Keratinocyte (primary cell): Measurements from ENCODE around the gene OR10G3. TPM values are rescaled to one million over a fixed set of nuclear protein-coding genes. Genes with fewer than 3 reads are reported as not detected.
A peak's percentile ranks its signal among the peaks of the same experiment; 100 is the strongest.

Experiments
- DNase-seq: peaks from one replicate; pipeline ENCODE4 v3.0.0-alpha.2; 2011; ENCODE audit warnings: low read depth, missing footprints, low spot score
- FAIRE-seq: peaks from 2 replicates; lab custom pipeline; 2011; peaks lifted over from hg19 to GRCh38; lab: Jason Lieb, UNC
- H2AFZ ChIP-seq: 2 replicates; pipeline ENCODE4 v1.6.0; 2012; ENCODE audit warnings: low read length, control low read depth, inconsistent platforms; ENCODE audit not compliant: control insufficient read depth
- H3K27ac ChIP-seq: 2 replicates; pipeline ENCODE4 v1.5.1; 2011; ENCODE audit warnings: low read length; ENCODE audit not compliant: control insufficient read depth, insufficient read depth
- H3K27me3 ChIP-seq: 3 replicates; pipeline ENCODE4 v1.6.0; 2011; ENCODE audit warnings: low read length; ENCODE audit not compliant: control insufficient read depth, insufficient read depth; ENCODE audit errors: extremely low read depth
- H3K36me3 ChIP-seq, 2 experiments: 2 replicates in 1 of 2; 3 replicates in 1 of 2; pipeline ENCODE4 v1.5.1; 2011; ENCODE audit warnings: low read length in 2 of 2, mild to moderate bottlenecking in 1 of 2; ENCODE audit not compliant: control insufficient read depth in 2 of 2, insufficient read depth in 2 of 2; ENCODE audit errors: extremely low read depth in 1 of 2
- H3K4me1 ChIP-seq: 3 replicates; pipeline ENCODE4 v1.5.1; 2011; ENCODE audit warnings: low read length; ENCODE audit not compliant: control insufficient read depth, insufficient read depth; ENCODE audit errors: extremely low read depth
- H3K4me2 ChIP-seq: 3 replicates; pipeline ENCODE4 v1.6.0; 2011; ENCODE audit warnings: low read depth, low read length; ENCODE audit not compliant: control insufficient read depth, insufficient read depth; ENCODE audit errors: extremely low read depth
- H3K4me3 ChIP-seq, 3 experiments: fragments of 200-600 bp in 1 of 3; sonication (generic) in 1 of 3; 2 replicates in 2 of 3; 3 replicates in 1 of 3; pipeline ENCODE4 v1.5.1; 2011 to 2016; ENCODE audit warnings: low read length in 3 of 3, mild to moderate bottlenecking in 3 of 3, control low read depth in 2 of 3, inconsistent platforms in 1 of 3, low read depth in 1 of 3, mixed read lengths in 1 of 3, mixed run types in 1 of 3, moderate library complexity in 1 of 3; ENCODE audit not compliant: control insufficient read depth in 2 of 3, insufficient read depth in 2 of 3; ENCODE audit errors: extremely low read depth in 1 of 3
- H3K79me2 ChIP-seq: 2 replicates; pipeline ENCODE4 v1.6.0; 2012; ENCODE audit warnings: low read length; ENCODE audit not compliant: control insufficient read depth, insufficient read depth
- H3K9ac ChIP-seq: 3 replicates; pipeline ENCODE4 v1.6.0; 2011; ENCODE audit warnings: low read length; ENCODE audit not compliant: control insufficient read depth, insufficient read depth; ENCODE audit errors: extremely low read depth
- H3K9me1 ChIP-seq: 3 replicates; pipeline ENCODE4 v1.6.0; 2011; ENCODE audit warnings: low read length; ENCODE audit not compliant: control insufficient read depth, insufficient read depth; ENCODE audit errors: extremely low read depth
- H3K9me3 ChIP-seq: 2 replicates; pipeline ENCODE4 v1.5.1; 2012; ENCODE audit warnings: low read depth, low read length; ENCODE audit not compliant: control insufficient read depth
- H4K20me1 ChIP-seq: 3 replicates; pipeline ENCODE4 v1.6.0; 2011; ENCODE audit warnings: low read length; ENCODE audit not compliant: control insufficient read depth, insufficient read depth; ENCODE audit errors: extremely low read depth
- EZH2 ChIP-seq: IDR thresholded peaks from one replicate; pipeline ENCODE4 v1.6.1; 2012; ENCODE audit warnings: inconsistent platforms, mild to moderate bottlenecking, low read length, moderate library complexity
- dilution Hi-C: fragments of 300-500 bp; cut with MboI; formaldehyde crosslinking; loops from one replicate; pipeline ENCODE4 v1.7.0; 2020; ENCODE audit warnings: low sequenced_read_pairs; ENCODE audit not compliant: extremely low pct_ligation_motif_present
- polyA plus RNA-seq, 5 experiments: library from polyadenylated mRNA; depleted of rRNA in 3 of 5; stranded (reverse) in 3 of 5; stranded (forward) in 1 of 5; unstranded in 1 of 5; fragments of >200 nt; gene quantifications; 1 replicate in 1 of 5; 2 replicates in 3 of 5; 3 replicates in 1 of 5; pipeline versions ENCODE4 v1.2.1 to v1.2.3, GENCODE V29; 2011 to 2012; ENCODE audit warnings: missing spikeins in 2 of 5, low read depth in 1 of 5, low replicate concordance in 1 of 5
- TF ChIP-seq, protein P1 (sequence below), 3 experiments: IDR thresholded peaks in 1 of 3; conservative IDR thresholded peaks in 1 of 3; optimal IDR thresholded peaks in 1 of 3; 2 replicates in 2 of 3; 3 replicates in 1 of 3; pipeline versions ENCODE3 to v1.5.1; 2011; ENCODE audit warnings: low read length in 3 of 3, mild to moderate bottlenecking in 3 of 3, moderate library complexity in 2 of 3, control low read depth in 1 of 3, inconsistent platforms in 1 of 3; ENCODE audit not compliant: insufficient read depth in 2 of 3; ENCODE audit errors: extremely low read depth in 1 of 3

OR10G3 gene
- polyA plus RNA-seq, 1 donor (not counting 4 experiments of a cell fraction or from before 2014, with no cell fraction given), result not detected

DNA sequence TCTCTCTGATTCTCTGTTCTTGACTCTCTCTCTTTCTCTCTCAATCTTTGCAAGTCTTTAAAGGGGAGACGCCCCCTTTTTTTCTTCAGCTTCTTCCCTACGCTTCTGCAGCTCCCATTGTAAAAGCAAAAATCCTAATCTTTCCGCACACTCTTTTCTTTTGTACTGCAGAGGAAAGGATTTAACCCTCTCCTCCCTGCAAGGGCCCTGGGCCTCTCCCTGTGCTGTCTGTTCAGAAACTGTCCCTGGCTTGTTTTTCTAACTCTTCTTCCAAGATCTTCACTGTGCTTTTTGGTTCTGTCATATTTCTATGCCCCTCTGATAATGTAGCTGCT is 42.8 kb downstream of the OR10G3 start:
- Histone ChIP-seq H2AFZ (no peak overlapping the region), H3K4me3 (no peak overlapping the region), H3K79me2 (no peaks in the 10 kb centered on the region), H4K20me1 (no peaks in the 10 kb centered on the region), H3K27me3 (peaks cover 21% of the 10 kb centered on the region), H3K9me1 (no peaks in the 10 kb centered on the region), H3K4me1 (peaks cover 5% of the 10 kb centered on the region), H3K9ac (no peak overlapping the region), H3K9me3 (no peaks in the 10 kb centered on the region), H3K36me3 (no peaks in the 10 kb centered on the region), H3K4me2 (peak overlapping the region; percentile 56), H3K27ac (no peak overlapping the region)
- no peak for DNase-seq
- TF ChIP-seq, protein P1, sequence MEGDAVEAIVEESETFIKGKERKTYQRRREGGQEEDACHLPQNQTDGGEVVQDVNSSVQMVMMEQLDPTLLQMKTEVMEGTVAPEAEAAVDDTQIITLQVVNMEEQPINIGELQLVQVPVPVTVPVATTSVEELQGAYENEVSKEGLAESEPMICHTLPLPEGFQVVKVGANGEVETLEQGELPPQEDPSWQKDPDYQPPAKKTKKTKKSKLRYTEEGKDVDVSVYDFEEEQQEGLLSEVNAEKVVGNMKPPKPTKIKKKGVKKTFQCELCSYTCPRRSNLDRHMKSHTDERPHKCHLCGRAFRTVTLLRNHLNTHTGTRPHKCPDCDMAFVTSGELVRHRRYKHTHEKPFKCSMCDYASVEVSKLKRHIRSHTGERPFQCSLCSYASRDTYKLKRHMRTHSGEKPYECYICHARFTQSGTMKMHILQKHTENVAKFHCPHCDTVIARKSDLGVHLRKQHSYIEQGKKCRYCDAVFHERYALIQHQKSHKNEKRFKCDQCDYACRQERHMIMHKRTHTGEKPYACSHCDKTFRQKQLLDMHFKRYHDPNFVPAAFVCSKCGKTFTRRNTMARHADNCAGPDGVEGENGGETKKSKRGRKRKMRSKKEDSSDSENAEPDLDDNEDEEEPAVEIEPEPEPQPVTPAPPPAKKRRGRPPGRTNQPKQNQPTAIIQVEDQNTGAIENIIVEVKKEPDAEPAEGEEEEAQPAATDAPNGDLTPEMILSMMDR (optimal IDR thresholded peaks at IDR 0.05 in 1 of 3, IDR thresholded peaks at IDR 0.05 in 1 of 3, conservative IDR thresholded peaks at IDR 0.05 in 1 of 3; ENCODE audit: extremely low read depth in 1 of 3, insufficient read depth in 2 of 3, low read length in 3 of 3), result no peak
- TF ChIP-seq EZH2, result no peak
- dilution Hi-C loops, result no loop called here
- no peak for FAIRE-seq

DNA sequence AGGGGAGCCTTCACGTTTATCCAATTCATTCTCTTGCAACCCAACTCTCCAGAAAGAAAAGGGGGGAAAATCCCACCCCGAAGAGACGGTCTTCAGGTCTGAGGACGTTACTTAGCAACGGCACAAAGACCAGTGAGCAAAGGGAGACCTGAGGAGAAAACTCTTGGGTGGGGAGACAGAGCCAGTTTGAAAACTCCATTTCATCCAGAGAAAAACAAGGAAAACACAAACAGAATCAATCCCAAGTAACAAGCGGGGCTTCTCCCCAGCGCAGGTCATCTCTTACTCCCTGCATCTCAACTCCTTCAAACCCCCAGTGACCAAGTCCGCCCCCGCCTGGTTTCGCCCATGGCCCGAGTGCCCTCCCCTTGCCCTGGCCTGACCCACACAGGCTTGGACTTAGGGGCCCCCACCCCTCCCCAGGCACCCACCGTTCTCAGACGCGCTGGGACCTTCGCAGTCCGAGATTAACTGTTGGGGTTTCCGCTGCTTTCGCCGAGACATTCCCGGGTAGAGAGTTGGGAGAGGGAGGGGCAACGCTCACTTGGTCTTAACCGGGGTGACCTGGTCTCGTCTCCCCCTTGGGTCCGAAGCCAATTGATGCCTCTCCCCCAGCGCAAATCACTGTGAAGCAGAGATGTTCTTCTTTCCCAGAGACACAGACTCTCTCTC is 43.3 kb downstream of the OR10G3 start:
- H3K79me2 ChIP-seq, result no peaks in the 10 kb centered on the region
- H3K4me1 ChIP-seq, result peaks cover 5% of the 10 kb centered on the region
- DNase-seq (no peak), FAIRE-seq (no peak)
- peaks cover 21% of the 10 kb centered on the region for H3K27me3 ChIP-seq
- no peaks in the 10 kb centered on the region for H4K20me1 ChIP-seq
- no peaks in the 10 kb centered on the region for H3K9me1 ChIP-seq
- dilution Hi-C loops, result no loop called here
- peak overlapping the region in 1 of 3 experiments; percentile 18 for H3K4me3 ChIP-seq
- H3K9me3 ChIP-seq, result no peaks in the 10 kb centered on the region
- no peaks in the 10 kb centered on the region for H3K36me3 ChIP-seq
- H3K4me2 ChIP-seq, result peak overlapping the region; percentile 56
- no peak overlapping the region for H3K27ac ChIP-seq
- H3K9ac ChIP-seq, result no peak overlapping the region
- TF ChIP-seq, protein P1 (optimal IDR thresholded peaks at IDR 0.05 in 1 of 3, IDR thresholded peaks at IDR 0.05 in 1 of 3, conservative IDR thresholded peaks at IDR 0.05 in 1 of 3; ENCODE audit: extremely low read depth in 1 of 3, insufficient read depth in 2 of 3, low read length in 3 of 3), result no peak
- peak; percentile 6 for TF ChIP-seq EZH2
- peak overlapping the region; percentile 39 for H2AFZ ChIP-seq
